ENCODE results near the gene EYS.
A peak's percentile ranks its signal among the peaks of the same experiment; 100 is the strongest.

Gene EYS

DNA sequence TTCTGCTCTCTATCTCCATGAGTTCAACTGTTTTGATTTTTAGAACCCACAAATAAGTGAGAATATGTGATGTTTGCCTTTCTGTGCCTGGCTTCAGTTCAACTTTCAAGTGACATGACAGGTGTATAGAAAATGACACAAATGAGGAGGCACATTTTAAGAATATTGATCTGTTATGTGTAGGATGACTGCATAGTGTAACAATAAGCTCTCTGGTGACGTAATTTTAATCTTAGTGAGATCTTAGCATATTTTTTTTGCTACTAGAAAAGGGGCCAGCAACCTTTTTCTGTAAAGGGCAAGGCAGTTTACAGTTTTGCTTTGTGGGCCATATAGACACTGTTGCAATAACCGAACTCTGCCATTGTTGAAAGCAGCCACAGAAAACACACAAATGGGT, 1941.2 kb downstream of the EYS start:
- H3K27me3 ChIP-seq (replicated peaks; ENCODE audit: insufficient read depth, low read length): no peaks in the 10 kb centered on the region
- no peaks in the 10 kb centered on the region for H3K36me3 ChIP-seq (replicated peaks; ENCODE audit: insufficient read depth, low read length)
- H3K79me2 ChIP-seq (ENCODE audit: low read length): no peaks in the 10 kb centered on the region
- no peaks in the 10 kb centered on the region for H4K20me1 ChIP-seq (ENCODE audit: insufficient read depth, low read length)
- H2AFZ ChIP-seq (ENCODE audit: low read length): no peak overlapping the region
- TF ChIP-seq EZH2 (optimal IDR thresholded peaks at IDR 0.05; ENCODE audit: low read depth, low read length): no peak
- no peak for TF ChIP-seq EZH2phosphoT487 (IDR thresholded peaks at IDR 0.05; ENCODE audit: low read length)
- TF ChIP-seq, protein P1, sequence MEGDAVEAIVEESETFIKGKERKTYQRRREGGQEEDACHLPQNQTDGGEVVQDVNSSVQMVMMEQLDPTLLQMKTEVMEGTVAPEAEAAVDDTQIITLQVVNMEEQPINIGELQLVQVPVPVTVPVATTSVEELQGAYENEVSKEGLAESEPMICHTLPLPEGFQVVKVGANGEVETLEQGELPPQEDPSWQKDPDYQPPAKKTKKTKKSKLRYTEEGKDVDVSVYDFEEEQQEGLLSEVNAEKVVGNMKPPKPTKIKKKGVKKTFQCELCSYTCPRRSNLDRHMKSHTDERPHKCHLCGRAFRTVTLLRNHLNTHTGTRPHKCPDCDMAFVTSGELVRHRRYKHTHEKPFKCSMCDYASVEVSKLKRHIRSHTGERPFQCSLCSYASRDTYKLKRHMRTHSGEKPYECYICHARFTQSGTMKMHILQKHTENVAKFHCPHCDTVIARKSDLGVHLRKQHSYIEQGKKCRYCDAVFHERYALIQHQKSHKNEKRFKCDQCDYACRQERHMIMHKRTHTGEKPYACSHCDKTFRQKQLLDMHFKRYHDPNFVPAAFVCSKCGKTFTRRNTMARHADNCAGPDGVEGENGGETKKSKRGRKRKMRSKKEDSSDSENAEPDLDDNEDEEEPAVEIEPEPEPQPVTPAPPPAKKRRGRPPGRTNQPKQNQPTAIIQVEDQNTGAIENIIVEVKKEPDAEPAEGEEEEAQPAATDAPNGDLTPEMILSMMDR (IDR thresholded peaks at IDR 0.05; ENCODE audit: low read length): no peak
- H3K9me2 ChIP-seq (replicated peaks; ENCODE audit: insufficient read depth, low read length): no peaks in the 10 kb centered on the region
- H3K27ac ChIP-seq (ENCODE audit: low read length): no peak overlapping the region
- no peak overlapping the region for H3K4me2 ChIP-seq (ENCODE audit: low read depth, low read length)
- 0 out of 2 replicates have a peak, but pooled peaks cover 2% of the 10 kb centered on the region for H3F3A ChIP-seq (ENCODE audit: insufficient read depth, low read length)
- no peaks in the 10 kb centered on the region for H3K4me1 ChIP-seq (ENCODE audit: low read length)
- no peaks in the 10 kb centered on the region for H3K9me3 ChIP-seq (replicated peaks; ENCODE audit: insufficient read depth, low read length)
- H3K9ac ChIP-seq (ENCODE audit: low read length): no peak overlapping the region
- no peak for DNase-seq
- H3K4me3 ChIP-seq (ENCODE audit: low read length): no peak overlapping the region

DNA sequence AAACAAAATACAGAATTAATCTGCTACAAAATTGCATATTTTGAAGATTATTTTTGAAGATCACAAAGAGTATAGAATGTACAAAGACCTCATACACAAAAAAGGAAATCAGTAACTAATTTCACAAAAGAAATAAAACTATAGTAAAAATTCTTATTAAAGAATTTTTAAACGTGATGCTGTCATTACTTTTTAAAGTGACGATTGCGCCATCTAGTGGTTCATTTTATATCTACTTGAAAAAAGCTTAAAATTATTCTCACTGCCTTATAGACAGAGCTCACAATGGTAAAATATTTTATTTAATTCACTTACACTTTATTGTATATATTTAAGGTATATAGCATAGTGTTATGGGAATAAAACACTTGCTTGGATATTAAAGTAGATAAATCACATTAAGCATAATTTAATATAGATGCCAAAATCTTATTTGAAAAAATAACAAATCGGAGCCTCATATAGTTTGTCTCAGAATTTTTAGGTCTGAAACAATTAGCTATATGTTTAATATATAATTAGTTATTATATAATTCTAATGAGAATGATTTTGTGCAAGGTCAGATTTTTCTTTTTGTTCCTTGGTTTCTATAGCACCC, 1942.6 kb downstream of the EYS start:
- no peaks in the 10 kb centered on the region for H3K9me2 ChIP-seq (replicated peaks; ENCODE audit: insufficient read depth, low read length)
- TF ChIP-seq, protein P1 (IDR thresholded peaks at IDR 0.05; ENCODE audit: low read length): peak; percentile 41
- no peak for TF ChIP-seq EZH2 (optimal IDR thresholded peaks at IDR 0.05; ENCODE audit: low read depth, low read length)
- no peak for TF ChIP-seq EZH2phosphoT487 (IDR thresholded peaks at IDR 0.05; ENCODE audit: low read length)
- H3K9me3 ChIP-seq (replicated peaks; ENCODE audit: insufficient read depth, low read length): no peaks in the 10 kb centered on the region
- H3K79me2 ChIP-seq (ENCODE audit: low read length): no peaks in the 10 kb centered on the region
- H2AFZ ChIP-seq (ENCODE audit: low read length): no peak overlapping the region
- 0 out of 2 replicates have a peak, but pooled peaks cover 2% of the 10 kb centered on the region for H3F3A ChIP-seq (ENCODE audit: insufficient read depth, low read length)
- H3K9ac ChIP-seq (ENCODE audit: low read length): no peak overlapping the region
- H4K20me1 ChIP-seq (ENCODE audit: insufficient read depth, low read length): no peaks in the 10 kb centered on the region
- no peaks in the 10 kb centered on the region for H3K4me1 ChIP-seq (ENCODE audit: low read length)
- H3K36me3 ChIP-seq (replicated peaks; ENCODE audit: insufficient read depth, low read length): no peaks in the 10 kb centered on the region
- H3K27me3 ChIP-seq (replicated peaks; ENCODE audit: insufficient read depth, low read length): no peaks in the 10 kb centered on the region
- DNase-seq: peak; percentile 53
- no peak overlapping the region for H3K4me2 ChIP-seq (ENCODE audit: low read depth, low read length)
- no peak overlapping the region for H3K4me3 ChIP-seq (ENCODE audit: low read length)
- no peak overlapping the region for H3K27ac ChIP-seq (ENCODE audit: low read length)

DNA sequence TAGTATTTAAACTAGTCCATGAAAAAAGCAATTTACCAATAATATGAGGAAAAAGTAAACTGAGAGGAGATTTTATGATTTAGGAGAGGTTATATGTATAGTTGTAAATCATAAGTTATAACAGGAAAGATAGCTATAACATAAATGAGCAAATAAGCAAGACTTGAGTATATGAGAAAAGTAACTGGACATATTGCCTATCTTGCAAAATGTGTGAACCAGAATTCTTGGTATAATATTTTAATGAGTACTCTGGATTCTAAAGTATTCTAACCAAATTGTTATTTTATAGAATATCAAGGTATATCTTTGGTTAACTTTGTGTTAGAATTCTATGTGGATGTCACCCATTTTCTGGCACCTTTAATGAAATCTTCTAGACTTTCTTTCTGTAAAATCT, 1946.8 kb downstream of the EYS start:
- Histone ChIP-seq H3K4me3 (ENCODE audit: low read length) (no peak overlapping the region), H3K4me1 (ENCODE audit: low read length) (no peaks in the 10 kb centered on the region), H3K27ac (ENCODE audit: low read length) (no peak overlapping the region), H4K20me1 (ENCODE audit: insufficient read depth, low read length) (no peaks in the 10 kb centered on the region), H2AFZ (ENCODE audit: low read length) (no peak overlapping the region), H3K9me2 (replicated peaks; ENCODE audit: insufficient read depth, low read length) (no peaks in the 10 kb centered on the region), H3F3A (ENCODE audit: insufficient read depth, low read length) (0 out of 2 replicates have a peak, but pooled peaks cover 2% of the 10 kb centered on the region), H3K36me3 (replicated peaks; ENCODE audit: insufficient read depth, low read length) (no peaks in the 10 kb centered on the region), H3K9me3 (replicated peaks; ENCODE audit: insufficient read depth, low read length) (no peaks in the 10 kb centered on the region), H3K9ac (ENCODE audit: low read length) (no peak overlapping the region), H3K27me3 (replicated peaks; ENCODE audit: insufficient read depth, low read length) (no peaks in the 10 kb centered on the region), H3K79me2 (ENCODE audit: low read length) (no peaks in the 10 kb centered on the region), H3K4me2 (ENCODE audit: low read depth, low read length) (no peak overlapping the region)
- DNase-seq: no peak
- TF ChIP-seq, protein P1 (IDR thresholded peaks at IDR 0.05; ENCODE audit: low read length): no peak
- TF ChIP-seq EZH2 (optimal IDR thresholded peaks at IDR 0.05; ENCODE audit: low read depth, low read length): no peak
- no peak for TF ChIP-seq EZH2phosphoT487 (IDR thresholded peaks at IDR 0.05; ENCODE audit: low read length)

All from MM.1S (cell line).